ENCODE measurements around the gene CDX1.

Gene CDX1

GRCh38 chr5:150192462-150192861 lies 25.9 kb downstream of the CDX1 start:
- Histone ChIP-seq H3K9me3 (ENCODE audit: control extremely low read depth in 1 of 5, control insufficient read depth in 4 of 5, insufficient read depth in 2 of 5, low read depth in 1 of 5, low read length in 4 of 5) (no peaks in the 10 kb centered on the region), H3K27ac (ENCODE audit: insufficient read depth in 1 of 2, low read depth in 1 of 2, low read length in 2 of 2, poor library complexity in 1 of 2, severe bottlenecking in 2 of 2) (no peak overlapping the region), H3K27me3 (replicated peaks in 2 of 5; ENCODE audit: control insufficient read depth in 4 of 5, insufficient read depth in 5 of 5, low read length in 4 of 5) (peaks cover 0 to 53% (median 38%) of the 10 kb centered on the region in 5 experiments), H3K36me3 (ENCODE audit: control insufficient read depth in 4 of 4, insufficient read depth in 4 of 4, low read length in 3 of 4) (no peaks in the 10 kb centered on the region), H3K4me3 (ENCODE audit: control insufficient read depth in 1 of 7, extremely low read depth in 1 of 7, insufficient read depth in 4 of 7, low read depth in 2 of 7, low read length in 6 of 7) (no peak overlapping the region), H3K4me1 (ENCODE audit: control extremely low read depth in 1 of 4, control insufficient read depth in 4 of 4, insufficient read depth in 4 of 4, low read length in 3 of 4) (peaks cover 0 to 7% (median 2%) of the 10 kb centered on the region in 4 experiments)
- DNase-seq: no peak
- ChIA-PET POLR2A (no interaction called here), CTCF (interaction anchor here (0.7 to 3.3 kb wide), 8 partner anchors 8 to 72 kb away, joined by 3 to 11 read pairs (median 4); no protein-coding TSS in a partner anchor)
- WGBS (ENCODE audit: insufficient coverage): 79% methylated on average over 2 of the region's 4 CpGs

DNA sequence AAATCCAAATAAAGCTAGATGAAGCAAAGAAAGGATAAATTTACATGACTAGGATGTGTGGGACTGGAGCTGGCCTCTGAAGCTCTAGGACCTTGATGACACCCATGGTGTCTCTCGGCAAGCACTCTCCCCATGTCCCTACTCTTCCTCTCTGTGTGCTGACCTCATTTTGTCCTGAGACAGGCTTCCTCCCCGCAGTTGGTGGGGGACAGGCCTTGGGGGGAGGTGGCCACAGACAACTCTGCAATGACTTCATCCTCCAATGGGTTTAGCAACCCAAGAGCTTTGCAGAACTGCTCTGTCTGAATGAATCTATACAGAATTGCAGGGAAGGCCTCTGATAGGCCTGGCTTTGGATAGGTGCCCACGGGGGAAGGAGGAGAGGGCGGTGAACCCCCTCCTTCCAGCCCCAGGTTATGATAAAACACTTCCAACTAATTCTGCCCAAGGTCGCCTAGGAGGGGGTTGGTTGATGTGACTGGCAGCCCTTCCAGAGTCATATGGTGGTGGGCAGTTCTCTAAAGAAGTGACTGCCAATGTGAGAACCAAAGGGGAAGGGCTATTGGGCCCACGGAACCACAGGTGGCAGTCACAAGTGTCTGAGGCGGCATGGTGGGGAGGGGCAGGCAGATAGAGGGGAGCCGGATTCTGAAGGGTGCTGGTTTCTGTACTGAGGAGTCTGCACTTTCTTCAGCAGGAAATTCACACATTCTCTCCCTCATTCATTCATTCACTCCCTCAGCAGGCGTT lies 29.3 kb downstream of the CDX1 start:
- no peak for DNase-seq
- POLR2A ChIA-PET: interaction anchor here (0.6 kb wide), 1 partner anchor 21 kb away, joined by 3 read pairs; no protein-coding TSS in a partner anchor
- no peaks in the 10 kb centered on the region for H3K36me3 ChIP-seq (ENCODE audit: control insufficient read depth in 4 of 4, insufficient read depth in 4 of 4, low read length in 3 of 4)
- no peak overlapping the region for H3K4me3 ChIP-seq (ENCODE audit: control insufficient read depth in 1 of 7, extremely low read depth in 1 of 7, insufficient read depth in 4 of 7, low read depth in 2 of 7, low read length in 6 of 7)
- H3K4me1 ChIP-seq (ENCODE audit: control extremely low read depth in 1 of 4, control insufficient read depth in 4 of 4, insufficient read depth in 4 of 4, low read length in 3 of 4): no peaks in the 10 kb centered on the region
- H3K27me3 ChIP-seq (replicated peaks in 2 of 5; ENCODE audit: control insufficient read depth in 4 of 5, insufficient read depth in 5 of 5, low read length in 4 of 5): peaks cover 0 to 30% (median 17%) of the 10 kb centered on the region in 5 experiments
- no peak overlapping the region for H3K27ac ChIP-seq (ENCODE audit: insufficient read depth in 1 of 2, low read depth in 1 of 2, low read length in 2 of 2, poor library complexity in 1 of 2, severe bottlenecking in 2 of 2)
- WGBS (ENCODE audit: insufficient coverage): 90% methylated on average over 7 of the region's 9 CpGs
- CTCF ChIA-PET: interaction anchor here (0.9 to 1.6 kb wide), 9 partner anchors 9 to 66 kb away, joined by 3 to 5 read pairs (median 4); no protein-coding TSS in a partner anchor
- H3K9me3 ChIP-seq (ENCODE audit: control extremely low read depth in 1 of 5, control insufficient read depth in 4 of 5, insufficient read depth in 2 of 5, low read depth in 1 of 5, low read length in 4 of 5): peaks cover 0 to 4% (median 0%) of the 10 kb centered on the region in 5 experiments

DNA sequence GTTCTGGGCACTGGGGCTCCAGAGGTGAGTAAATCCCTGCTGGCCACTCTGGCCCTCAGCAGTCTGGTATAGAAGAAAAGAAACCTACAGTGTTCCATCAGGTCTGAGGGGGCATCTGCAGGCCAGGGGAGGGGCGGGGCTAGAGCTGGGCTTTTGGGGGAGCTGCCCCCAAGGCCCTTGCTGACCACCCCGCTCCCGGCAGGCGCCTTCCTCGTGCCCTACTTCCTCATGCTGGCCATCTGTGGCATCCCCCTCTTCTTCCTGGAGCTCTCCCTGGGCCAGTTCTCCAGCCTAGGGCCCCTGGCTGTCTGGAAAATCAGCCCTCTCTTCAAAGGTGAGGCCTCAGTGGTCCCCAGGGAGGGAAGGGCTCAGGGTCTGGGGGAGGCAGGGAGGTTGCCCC lies 29.9 kb downstream of the CDX1 start:
- Histone ChIP-seq H3K36me3 (ENCODE audit: control insufficient read depth in 4 of 4, insufficient read depth in 4 of 4, low read length in 3 of 4) (no peaks in the 10 kb centered on the region), H3K27ac (ENCODE audit: insufficient read depth in 1 of 2, low read depth in 1 of 2, low read length in 2 of 2, poor library complexity in 1 of 2, severe bottlenecking in 2 of 2) (no peak overlapping the region), H3K4me3 (ENCODE audit: control insufficient read depth in 1 of 7, extremely low read depth in 1 of 7, insufficient read depth in 4 of 7, low read depth in 2 of 7, low read length in 6 of 7) (no peak overlapping the region), H3K9me3 (ENCODE audit: control extremely low read depth in 1 of 5, control insufficient read depth in 4 of 5, insufficient read depth in 2 of 5, low read depth in 1 of 5, low read length in 4 of 5) (peaks cover 0 to 4% (median 0%) of the 10 kb centered on the region in 5 experiments), H3K4me1 (ENCODE audit: control extremely low read depth in 1 of 4, control insufficient read depth in 4 of 4, insufficient read depth in 4 of 4, low read length in 3 of 4) (no peaks in the 10 kb centered on the region), H3K27me3 (replicated peaks in 2 of 5; ENCODE audit: control insufficient read depth in 4 of 5, insufficient read depth in 5 of 5, low read length in 4 of 5) (peaks cover 0 to 31% (median 14%) of the 10 kb centered on the region in 5 experiments)
- DNase-seq: no peak
- 74% methylated on average over 5 of the region's 5 CpGs for WGBS (ENCODE audit: insufficient coverage)
- CTCF ChIA-PET: interaction anchor here (0.8 to 1.6 kb wide), 5 partner anchors 8 to 22 kb away, joined by 3 to 4 read pairs (median 3); no protein-coding TSS in a partner anchor
- POLR2A ChIA-PET: no interaction called here

GRCh38 chr5:150196986-150197385 lies 30.4 kb downstream of the CDX1 start:
- no peak overlapping the region for H3K27ac ChIP-seq (ENCODE audit: insufficient read depth in 1 of 2, low read depth in 1 of 2, low read length in 2 of 2, poor library complexity in 1 of 2, severe bottlenecking in 2 of 2)
- H3K36me3 ChIP-seq (ENCODE audit: control insufficient read depth in 4 of 4, insufficient read depth in 4 of 4, low read length in 3 of 4): no peaks in the 10 kb centered on the region
- H3K4me3 ChIP-seq (ENCODE audit: control insufficient read depth in 1 of 7, extremely low read depth in 1 of 7, insufficient read depth in 4 of 7, low read depth in 2 of 7, low read length in 6 of 7): no peak overlapping the region
- no peak for DNase-seq
- no peaks in the 10 kb centered on the region for H3K4me1 ChIP-seq (ENCODE audit: control extremely low read depth in 1 of 4, control insufficient read depth in 4 of 4, insufficient read depth in 4 of 4, low read length in 3 of 4)
- H3K9me3 ChIP-seq (ENCODE audit: control extremely low read depth in 1 of 5, control insufficient read depth in 4 of 5, insufficient read depth in 2 of 5, low read depth in 1 of 5, low read length in 4 of 5): peaks cover 0 to 4% (median 0%) of the 10 kb centered on the region in 5 experiments
- ChIA-PET POLR2A (no interaction called here), CTCF (interaction anchor here (0.8 to 1.6 kb wide), 6 partner anchors 8 to 23 kb away, joined by 3 to 4 read pairs (median 4); no protein-coding TSS in a partner anchor)
- WGBS (ENCODE audit: insufficient coverage): 95% methylated on average over 10 of the region's 16 CpGs
- H3K27me3 ChIP-seq (replicated peaks in 2 of 5; ENCODE audit: control insufficient read depth in 4 of 5, insufficient read depth in 5 of 5, low read length in 4 of 5): peaks cover 0 to 30% (median 10%) of the 10 kb centered on the region in 5 experiments

- DNase-seq: no peak
- no peak overlapping the region for H3K4me3 ChIP-seq (ENCODE audit: control insufficient read depth in 1 of 7, extremely low read depth in 1 of 7, insufficient read depth in 4 of 7, low read depth in 2 of 7, low read length in 6 of 7)
- ChIA-PET CTCF (interaction anchor here (0.8 to 1.6 kb wide), 4 partner anchors 9 to 23 kb away, joined by 3 to 4 read pairs (median 4); no protein-coding TSS in a partner anchor), POLR2A (no interaction called here)
- H3K27me3 ChIP-seq (replicated peaks in 2 of 5; ENCODE audit: control insufficient read depth in 4 of 5, insufficient read depth in 5 of 5, low read length in 4 of 5): peaks cover 0 to 30% (median 5%) of the 10 kb centered on the region in 5 experiments
- H3K36me3 ChIP-seq (ENCODE audit: control insufficient read depth in 4 of 4, insufficient read depth in 4 of 4, low read length in 3 of 4): no peaks in the 10 kb centered on the region
- H3K4me1 ChIP-seq (ENCODE audit: control extremely low read depth in 1 of 4, control insufficient read depth in 4 of 4, insufficient read depth in 4 of 4, low read length in 3 of 4): no peaks in the 10 kb centered on the region
- H3K9me3 ChIP-seq (ENCODE audit: control extremely low read depth in 1 of 5, control insufficient read depth in 4 of 5, insufficient read depth in 2 of 5, low read depth in 1 of 5, low read length in 4 of 5): peaks cover 0 to 4% (median 0%) of the 10 kb centered on the region in 5 experiments
- no peak overlapping the region for H3K27ac ChIP-seq (ENCODE audit: insufficient read depth in 1 of 2, low read depth in 1 of 2, low read length in 2 of 2, poor library complexity in 1 of 2, severe bottlenecking in 2 of 2)
- no CpG with 5 or more reads among the region's 1 CpG for WGBS (ENCODE audit: insufficient coverage)
Observed at GRCh38 chr5:150197476-150197875, 30.9 kb downstream of the CDX1 start.

DNA sequence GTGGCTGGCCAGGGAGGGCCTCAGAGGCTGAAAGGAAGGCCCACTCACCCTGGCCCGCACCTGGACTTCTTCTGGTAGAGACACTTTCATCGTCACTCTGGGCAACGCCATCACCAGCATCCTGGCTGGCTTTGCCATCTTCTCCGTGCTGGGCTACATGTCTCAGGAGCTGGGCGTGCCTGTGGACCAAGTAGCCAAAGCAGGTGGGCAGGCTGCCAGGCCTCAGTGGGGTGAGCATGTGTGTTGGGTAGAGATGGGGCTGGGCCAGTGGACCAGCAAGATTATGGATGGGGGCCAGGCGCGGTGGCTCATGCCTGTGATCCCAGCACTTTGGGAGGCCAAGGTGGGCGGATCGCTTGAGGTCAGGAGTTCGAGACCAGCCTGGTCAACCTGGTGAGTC lies 35.9 kb downstream of the CDX1 start:
- no peak overlapping the region for H3K4me3 ChIP-seq (ENCODE audit: control insufficient read depth in 1 of 7, extremely low read depth in 1 of 7, insufficient read depth in 4 of 7, low read depth in 2 of 7, low read length in 6 of 7)
- H3K27ac ChIP-seq (ENCODE audit: insufficient read depth in 1 of 2, low read depth in 1 of 2, low read length in 2 of 2, poor library complexity in 1 of 2, severe bottlenecking in 2 of 2): no peak overlapping the region
- DNase-seq: no peak
- WGBS (ENCODE audit: insufficient coverage): 94% methylated on average over 8 of the region's 10 CpGs
- H3K27me3 ChIP-seq (replicated peaks in 2 of 5; ENCODE audit: control insufficient read depth in 4 of 5, insufficient read depth in 5 of 5, low read length in 4 of 5): peaks cover 0 to 22% (median 3%) of the 10 kb centered on the region in 5 experiments
- ChIA-PET POLR2A (no interaction called here), CTCF (interaction anchor here (0.6 to 1.2 kb wide), 3 partner anchors 13 to 209 kb away, joined by 3 read pairs; no protein-coding TSS in a partner anchor)
- H3K9me3 ChIP-seq (ENCODE audit: control extremely low read depth in 1 of 5, control insufficient read depth in 4 of 5, insufficient read depth in 2 of 5, low read depth in 1 of 5, low read length in 4 of 5): peaks cover 0 to 4% (median 0%) of the 10 kb centered on the region in 5 experiments
- no peaks in the 10 kb centered on the region for H3K36me3 ChIP-seq (ENCODE audit: control insufficient read depth in 4 of 4, insufficient read depth in 4 of 4, low read length in 3 of 4)
- peaks cover 0 to 12% (median 9%) of the 10 kb centered on the region in 4 experiments for H3K4me1 ChIP-seq (ENCODE audit: control extremely low read depth in 1 of 4, control insufficient read depth in 4 of 4, insufficient read depth in 4 of 4, low read length in 3 of 4)

All from common myeloid progenitor, CD34-positive (primary cell).